ENCODE measurements around the gene RNF224.

DNA sequence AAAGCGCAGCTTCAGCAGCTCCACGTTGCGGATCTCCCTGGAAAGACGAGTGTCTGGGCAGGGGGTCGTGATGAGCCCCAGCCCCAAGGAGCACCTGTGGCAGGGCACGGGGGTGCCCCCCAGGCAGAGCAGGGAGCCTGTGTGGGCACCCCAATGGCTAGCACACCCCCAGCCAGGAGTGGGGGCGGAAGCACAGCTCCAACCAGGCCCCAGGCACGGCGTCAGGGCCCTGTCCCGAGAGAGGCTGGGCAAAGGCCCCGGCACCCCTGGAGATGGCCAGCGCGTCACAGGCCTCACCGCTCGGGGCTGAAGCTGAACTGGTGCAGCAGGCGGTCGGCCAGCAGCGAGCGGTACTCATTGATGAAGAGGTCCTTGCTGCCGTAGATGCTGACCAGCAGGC, 46.8 kb upstream of the RNF224 start:
- no peak for TF ChIP-seq HNF4A (conservative IDR thresholded peaks at IDR 0.05)
- no peak for TF ChIP-seq YY1 (IDR thresholded peaks at IDR 0.05)
- no peak for TF ChIP-seq EGR1 (IDR thresholded peaks at IDR 0.05; ENCODE audit: low read depth in 2 of 2)
- TF ChIP-seq, protein P1, sequence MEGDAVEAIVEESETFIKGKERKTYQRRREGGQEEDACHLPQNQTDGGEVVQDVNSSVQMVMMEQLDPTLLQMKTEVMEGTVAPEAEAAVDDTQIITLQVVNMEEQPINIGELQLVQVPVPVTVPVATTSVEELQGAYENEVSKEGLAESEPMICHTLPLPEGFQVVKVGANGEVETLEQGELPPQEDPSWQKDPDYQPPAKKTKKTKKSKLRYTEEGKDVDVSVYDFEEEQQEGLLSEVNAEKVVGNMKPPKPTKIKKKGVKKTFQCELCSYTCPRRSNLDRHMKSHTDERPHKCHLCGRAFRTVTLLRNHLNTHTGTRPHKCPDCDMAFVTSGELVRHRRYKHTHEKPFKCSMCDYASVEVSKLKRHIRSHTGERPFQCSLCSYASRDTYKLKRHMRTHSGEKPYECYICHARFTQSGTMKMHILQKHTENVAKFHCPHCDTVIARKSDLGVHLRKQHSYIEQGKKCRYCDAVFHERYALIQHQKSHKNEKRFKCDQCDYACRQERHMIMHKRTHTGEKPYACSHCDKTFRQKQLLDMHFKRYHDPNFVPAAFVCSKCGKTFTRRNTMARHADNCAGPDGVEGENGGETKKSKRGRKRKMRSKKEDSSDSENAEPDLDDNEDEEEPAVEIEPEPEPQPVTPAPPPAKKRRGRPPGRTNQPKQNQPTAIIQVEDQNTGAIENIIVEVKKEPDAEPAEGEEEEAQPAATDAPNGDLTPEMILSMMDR (IDR thresholded peaks at IDR 0.05; ENCODE audit: low read depth, low read length, missing input control) = no peak
- TF ChIP-seq, protein P2, sequence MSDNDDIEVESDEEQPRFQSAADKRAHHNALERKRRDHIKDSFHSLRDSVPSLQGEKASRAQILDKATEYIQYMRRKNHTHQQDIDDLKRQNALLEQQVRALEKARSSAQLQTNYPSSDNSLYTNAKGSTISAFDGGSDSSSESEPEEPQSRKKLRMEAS (IDR thresholded peaks at IDR 0.05) = no peak
